GM19043 (cell line): ENCODE results near the gene OVOL1.
"Not testable (repeated sequence)": the region's sequence is repeated elsewhere in the genome, so short reads cannot be mapped to it uniquely, and the experiment has no call there.

Experiments
- ATAC-seq: cut with Tn5 transposase; IDR thresholded peaks from one replicate; pipeline ENCODE4 v1.9.1; 2021; ENCODE audit warnings: low read depth; ENCODE audit not compliant: unreplicated experiment

The OVOL1 gene

DNA sequence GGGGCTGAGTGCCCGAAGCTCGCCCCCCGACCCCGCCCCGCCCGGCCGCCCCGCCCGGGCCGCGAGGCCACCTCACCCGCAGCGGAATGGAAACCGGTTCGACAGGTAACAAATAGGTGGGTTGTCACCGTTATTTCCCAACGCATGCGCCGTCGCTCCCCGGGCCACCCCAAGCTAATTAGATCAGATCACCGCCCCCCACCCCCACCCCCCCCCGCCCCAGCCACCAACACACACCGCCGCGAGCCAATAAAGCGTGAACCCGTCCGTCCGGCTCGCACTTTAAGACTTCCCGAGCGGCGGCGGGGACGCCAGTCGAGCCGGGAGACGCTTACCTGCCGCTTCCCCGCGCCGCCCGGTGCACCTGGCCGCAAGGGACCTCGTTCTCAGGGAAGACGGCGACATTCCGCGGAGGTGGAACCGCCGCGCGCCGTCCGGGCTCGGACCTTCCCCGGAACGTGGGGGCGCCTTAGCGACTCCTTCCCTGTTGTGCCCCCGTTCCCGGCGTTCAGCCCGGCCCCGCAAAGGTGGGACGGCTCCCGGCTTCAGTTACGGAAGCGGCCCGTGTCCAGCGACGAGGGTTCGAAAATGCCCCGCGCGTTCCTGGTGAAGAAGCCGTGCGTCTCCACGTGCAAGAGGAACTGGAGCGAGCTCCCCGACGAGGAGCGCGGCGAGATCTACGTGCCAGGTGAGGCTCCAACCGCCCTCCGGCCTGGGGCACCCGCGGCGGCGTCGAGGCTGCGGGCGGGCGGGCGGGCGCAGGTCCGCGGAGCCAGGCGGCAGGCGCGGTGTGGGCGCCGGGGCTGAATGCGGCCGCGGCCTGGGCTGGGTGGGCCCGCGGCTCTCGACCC is at the start of gene OVOL1:
TSS of gene OVOL1 (plus strand) at position 278 of the 851 bp plus-strand sequence. CDS start at position 589, 311 bp downstream.
- no peak for ATAC-seq

DNA sequence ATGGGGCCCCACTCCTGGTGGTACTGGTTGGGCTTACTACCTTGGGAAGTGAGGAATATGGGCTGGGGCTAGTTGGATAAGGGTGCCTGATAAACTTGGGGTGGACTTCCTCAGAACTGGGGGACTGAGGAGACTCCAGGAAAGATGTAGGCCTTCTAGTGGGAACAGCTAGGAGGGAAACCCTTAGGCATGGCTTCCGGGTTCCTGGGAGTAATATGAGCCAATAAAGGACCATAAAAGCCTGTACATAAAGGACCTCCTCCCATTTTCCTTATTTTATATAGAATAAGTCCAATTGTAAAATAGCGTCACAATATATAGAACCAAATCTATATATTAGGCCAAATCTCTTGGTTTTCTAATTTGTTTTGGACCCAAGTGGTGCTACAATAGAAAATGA is 47.8 kb upstream of the OVOL1 start:
- ATAC-seq, result no peak

GRCh38 chr11:65741185-65741584 is 45.7 kb upstream of the OVOL1 start:
- ATAC-seq, result no peak

DNA sequence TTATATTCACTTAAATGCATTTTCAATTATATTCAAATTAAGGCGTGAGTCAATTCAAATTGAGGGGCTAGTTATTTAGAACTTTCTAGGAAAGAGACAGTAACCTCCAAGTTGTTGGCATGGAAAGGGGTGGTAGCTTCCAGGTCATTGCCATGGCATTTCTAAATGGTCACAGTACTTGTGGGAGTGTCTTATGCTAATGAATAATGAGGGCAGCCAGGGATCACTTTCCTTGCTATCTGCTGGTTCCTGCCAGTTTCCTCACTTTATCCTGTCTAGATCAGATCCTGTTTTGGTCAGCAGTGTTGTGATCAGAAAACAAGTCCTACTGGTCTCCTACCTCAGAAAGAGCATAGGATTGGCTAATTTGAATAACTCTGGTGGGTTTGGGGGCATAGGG is 44.5 kb upstream of the OVOL1 start:
- ATAC-seq, result no peak

DNA sequence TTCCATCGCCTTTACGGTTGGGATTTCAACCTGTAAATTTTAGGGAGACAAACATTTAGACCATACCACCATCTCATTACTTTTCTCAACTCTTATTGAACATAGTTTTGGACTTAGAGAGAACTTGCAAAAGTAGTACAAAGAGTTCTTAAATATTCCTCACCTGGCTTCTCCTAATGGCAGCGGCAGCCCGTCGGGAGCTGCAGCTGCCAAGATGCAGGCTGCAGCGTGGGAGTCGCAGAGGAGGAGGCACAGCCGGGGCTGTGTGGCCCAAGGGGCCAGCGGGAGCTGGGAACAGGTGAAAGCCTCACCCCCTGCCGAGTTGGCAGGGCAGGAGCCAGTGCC is 43.2 kb upstream of the OVOL1 start:
- ATAC-seq, result no peak

DNA sequence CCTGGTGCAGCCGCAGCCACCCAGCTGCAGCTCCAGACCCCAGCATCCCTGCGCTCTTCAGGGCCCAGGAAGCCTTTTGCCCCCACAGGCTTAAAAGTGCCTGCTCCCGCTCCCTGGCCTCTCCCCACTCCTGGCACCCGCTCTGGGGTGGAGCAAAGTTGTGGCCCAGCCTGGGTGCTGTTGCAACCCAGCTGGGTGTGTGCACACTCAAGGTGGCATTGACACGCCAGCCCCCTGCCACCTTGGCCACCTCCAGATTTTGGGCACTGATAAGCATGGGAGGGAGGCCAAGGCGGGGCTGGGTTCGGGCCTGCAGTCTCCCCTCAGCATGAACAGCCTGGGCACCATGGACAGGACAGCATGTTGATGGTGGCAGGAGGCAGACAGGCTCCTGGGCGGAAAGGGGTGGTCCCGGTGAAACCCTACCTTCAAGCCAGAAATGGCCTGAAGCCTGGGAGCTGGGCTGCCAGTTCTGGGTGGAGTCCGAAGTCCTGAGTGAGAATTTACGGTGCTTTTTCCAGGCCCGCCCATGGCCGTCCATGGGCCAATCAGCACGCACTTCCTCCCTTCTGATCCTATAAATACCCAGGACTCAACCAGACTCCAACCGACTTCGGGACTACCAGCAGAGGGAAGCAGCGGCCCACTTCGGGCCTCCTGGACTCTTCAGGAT is 42.7 kb upstream of the OVOL1 start:
- ATAC-seq, result no peak

GRCh38 chr11:65744699-65745042 is 42.2 kb upstream of the OVOL1 start:
- no peak for ATAC-seq

DNA sequence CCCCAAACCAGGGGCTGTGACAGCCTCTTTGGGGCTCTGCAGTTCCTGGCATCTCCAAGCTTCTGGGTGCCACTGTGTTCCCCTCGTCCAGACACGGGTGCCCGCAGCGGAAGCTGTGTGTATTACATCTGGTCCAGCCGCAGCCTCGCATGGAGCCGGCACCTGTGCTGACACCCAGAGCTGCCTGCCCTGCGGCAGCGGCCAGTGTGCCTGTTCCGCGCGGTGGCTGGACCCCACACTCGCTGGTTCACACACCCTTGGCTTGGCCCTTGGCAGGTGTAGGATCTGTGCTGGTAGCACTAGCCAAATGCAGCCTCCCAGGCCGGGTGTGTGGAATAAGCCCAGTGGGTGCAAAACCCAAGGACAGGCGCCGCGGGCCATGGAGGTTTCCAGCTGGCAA is 41.8 kb upstream of the OVOL1 start:
- ATAC-seq, result no peak

GRCh38 chr11:65762169-65762568 is 24.7 kb upstream of the OVOL1 start:
- ATAC-seq, result not testable (repeated sequence)

DNA sequence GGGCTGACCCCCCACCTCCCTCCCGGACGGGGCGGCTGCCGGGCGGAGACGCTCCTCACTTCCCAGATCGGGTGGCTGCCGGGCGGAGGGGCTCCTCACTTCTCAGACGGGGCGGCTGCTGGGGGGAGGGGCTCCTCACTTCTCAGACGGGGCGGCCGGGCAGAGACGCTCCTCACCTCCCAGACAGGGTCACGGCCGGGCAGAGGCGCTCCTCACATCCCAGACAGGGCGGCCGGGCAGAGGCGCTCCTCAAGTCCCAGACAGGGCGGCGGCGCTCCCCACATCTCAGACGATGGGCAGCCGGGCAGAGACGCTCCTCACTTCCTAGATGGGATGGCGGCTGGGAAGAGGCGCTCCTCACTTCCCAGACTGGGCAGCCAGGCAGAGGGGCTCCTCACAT is 24.0 kb upstream of the OVOL1 start:
- ATAC-seq, result not testable (repeated sequence)

GRCh38 chr11:65764434-65764833 is 22.4 kb upstream of the OVOL1 start:
- no peak for ATAC-seq

DNA sequence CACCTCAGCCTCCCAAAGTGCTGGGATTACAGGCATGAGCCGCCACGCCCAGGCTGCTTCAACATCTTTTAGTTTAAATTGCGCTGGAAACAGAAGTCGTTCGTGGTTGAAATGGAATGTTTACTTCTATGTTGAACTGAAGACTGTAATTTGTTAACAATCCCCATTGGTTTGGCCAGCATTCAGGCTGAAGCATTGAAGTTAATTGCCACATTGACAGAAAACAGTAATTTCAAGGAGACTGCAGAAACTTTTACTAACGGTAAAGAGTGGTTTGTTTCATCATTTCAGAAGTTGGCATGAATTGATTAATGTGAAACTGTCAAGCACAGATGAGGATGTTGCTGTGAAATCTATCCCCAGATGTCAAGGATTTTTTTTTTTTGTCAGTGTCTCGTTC is 20.3 kb upstream of the OVOL1 start:
- ATAC-seq, result no peak

DNA sequence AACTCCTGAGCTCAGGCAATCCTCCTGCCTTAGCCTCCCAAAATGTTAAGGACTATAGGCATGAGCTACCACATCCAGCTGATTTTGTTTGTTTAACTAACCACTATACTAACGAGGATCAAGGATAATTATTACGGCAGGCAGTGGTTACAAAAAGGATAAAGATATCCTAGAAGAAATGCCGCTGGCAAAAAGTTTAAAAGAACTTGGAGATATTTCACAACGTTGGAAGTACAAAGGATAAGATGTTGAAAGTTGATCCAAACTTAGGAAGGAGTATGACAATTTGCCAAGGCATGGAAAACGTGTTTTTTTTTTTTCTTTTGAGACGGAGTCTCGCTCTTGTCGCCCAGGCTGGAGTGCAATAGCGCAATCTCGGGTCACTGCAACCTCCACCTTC is 19.5 kb upstream of the OVOL1 start:
- ATAC-seq, result no peak

- not testable (repeated sequence) for ATAC-seq
Observed at GRCh38 chr11:65767806-65768205, 19.1 kb upstream of the OVOL1 start.

- ATAC-seq, result no peak
Observed at GRCh38 chr11:65770951-65771567, 15.8 kb upstream of the OVOL1 start.

GRCh38 chr11:65771589-65772112 is 15.2 kb upstream of the OVOL1 start:
- ATAC-seq, result no peak

DNA sequence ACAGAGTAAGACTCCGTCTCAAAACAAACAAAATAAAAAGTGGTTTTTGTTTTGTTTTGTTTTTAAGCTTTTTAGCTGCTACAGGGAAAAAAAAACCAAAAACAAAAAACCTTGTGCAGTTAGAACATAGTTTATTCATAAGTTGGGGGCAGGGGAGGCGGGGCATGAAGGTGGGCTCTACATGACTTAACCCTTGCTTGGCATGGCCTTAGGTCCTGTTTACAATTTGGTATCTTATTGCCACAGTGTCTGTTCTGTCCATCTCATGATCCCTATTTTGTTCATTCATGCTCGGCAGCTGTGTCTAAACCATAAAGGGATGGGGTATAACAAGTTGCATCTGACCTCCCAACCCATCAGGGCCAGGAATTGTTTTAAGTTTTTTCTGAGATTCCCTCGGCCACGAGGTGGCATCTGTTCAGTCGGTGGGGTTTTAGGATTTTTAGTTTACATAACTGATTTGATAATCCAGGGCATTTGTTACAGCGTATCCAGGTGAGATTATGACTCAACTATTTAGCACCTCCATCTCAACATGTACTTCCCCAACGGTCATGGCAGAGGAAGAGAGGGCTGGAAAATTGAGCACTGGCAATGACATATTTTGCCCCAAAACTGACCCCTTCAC is 13.0 kb upstream of the OVOL1 start:
- no peak for ATAC-seq

- ATAC-seq, result no peak
Observed at GRCh38 chr11:65774525-65775306, 12.1 kb upstream of the OVOL1 start.

DNA sequence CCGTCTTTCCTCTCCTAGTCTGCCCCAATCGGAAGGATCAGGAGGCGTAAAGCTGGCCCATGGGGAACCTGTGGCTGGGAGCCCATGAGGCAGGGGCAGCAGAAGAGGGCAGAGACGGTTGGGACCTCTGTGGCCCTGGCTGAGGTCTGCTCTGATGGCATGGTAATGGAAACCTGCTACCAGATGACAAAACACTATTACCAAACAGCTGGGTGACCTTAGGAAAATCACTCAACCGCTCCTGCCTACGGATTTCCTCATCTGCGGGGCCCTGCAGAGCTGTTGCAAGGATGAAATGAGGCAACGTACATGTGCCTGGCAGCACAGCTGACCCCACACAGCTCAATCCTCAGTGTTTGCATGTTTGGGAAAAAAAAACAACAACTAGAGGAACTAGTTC is 10.7 kb upstream of the OVOL1 start:
- ATAC-seq, result no peak

- ATAC-seq, result no peak
Observed at GRCh38 chr11:65776710-65777141, 10.1 kb upstream of the OVOL1 start.
